HG03108 (cell line): ENCODE data around the gene EPS15.

Source experiments
- ATAC-seq: cut with Tn5 transposase; IDR thresholded peaks from one replicate; pipeline ENCODE4 v1.9.1; 2021; ENCODE audit warnings: moderate library complexity; ENCODE audit not compliant: unreplicated experiment

Gene EPS15

DNA sequence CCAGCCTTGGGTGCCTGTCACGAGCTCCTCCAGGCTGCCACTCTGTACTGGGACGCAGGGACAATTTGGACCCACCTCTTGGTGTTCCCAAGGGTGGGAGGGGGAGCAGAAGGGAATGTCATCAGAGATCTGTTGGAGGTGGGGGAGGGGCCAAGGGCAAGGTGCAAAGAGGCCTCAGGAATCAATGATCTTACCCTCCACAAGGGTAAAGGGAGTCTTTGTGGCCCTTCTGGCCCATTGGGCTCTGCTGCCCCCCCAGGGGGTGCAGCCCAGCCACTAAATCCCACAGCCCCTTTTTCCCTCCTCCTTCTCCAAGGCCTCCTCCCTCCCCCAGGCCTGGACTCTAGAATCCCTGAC lies 197.2 kb downstream of the EPS15 start:
- ATAC-seq = no peak

DNA sequence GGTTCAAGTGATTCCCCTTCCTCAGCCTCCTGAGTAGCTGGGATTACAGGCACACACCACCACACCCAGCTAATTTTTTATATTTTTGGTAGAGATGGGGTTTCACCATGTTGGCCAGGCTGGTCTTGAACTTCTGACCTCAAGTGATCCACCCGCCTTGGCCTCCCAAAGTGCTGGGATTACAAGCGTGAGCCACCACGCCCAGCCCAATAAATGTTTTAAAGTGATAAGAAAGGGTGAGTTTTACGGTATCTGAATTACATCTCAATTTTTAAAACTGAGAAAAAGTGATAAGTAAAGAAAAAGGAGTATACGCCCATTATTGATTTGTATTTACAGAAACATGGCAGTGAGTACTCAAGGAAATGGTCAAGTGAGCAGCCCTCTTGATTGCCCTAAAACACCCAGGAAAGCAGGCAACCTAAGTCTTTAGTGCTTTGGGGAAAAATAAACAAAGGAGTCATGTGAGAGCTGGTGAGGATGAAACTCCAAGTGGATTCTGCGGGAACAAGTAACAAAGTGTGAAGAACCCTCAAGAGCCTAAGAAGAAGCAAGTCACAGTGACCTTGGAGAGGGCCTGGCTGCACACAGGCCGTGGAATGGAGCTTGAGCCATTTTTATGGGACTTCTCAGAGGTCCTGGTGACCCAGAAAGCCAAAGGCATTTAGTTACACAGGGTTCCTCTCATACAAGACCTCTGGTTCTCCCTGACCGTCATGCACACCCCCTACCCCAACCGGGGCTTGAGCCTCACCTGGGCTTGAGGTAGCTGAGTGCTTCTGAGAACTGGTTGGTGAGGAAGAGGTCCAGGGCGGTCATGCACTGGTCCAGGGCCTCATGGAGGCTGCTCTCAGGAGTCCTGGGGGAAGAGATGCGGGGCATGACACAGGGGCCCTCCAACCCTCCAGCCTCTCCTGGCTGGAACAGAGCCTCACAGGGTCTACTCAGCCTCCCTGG lies 197.8 kb downstream of the EPS15 start:
- no peak for ATAC-seq

DNA sequence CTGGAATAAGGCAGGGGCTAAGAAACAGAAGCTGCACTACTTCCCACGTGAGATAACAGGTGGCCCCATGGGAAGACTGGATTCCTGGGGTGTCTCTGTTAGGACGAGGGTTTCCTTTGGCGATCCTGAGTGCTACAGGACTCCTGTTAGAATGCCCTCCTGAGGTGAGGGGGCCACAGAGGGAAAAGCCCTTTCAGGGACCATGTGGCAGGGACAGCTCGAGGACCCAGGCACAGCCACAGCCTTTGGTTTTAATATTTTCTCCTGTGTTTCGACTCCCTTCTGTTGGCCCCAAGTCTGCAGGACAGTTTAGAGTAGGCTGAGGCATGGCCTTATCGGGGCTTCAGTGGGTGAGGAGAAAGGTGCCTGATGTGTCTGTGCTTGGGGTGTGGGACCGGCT lies 201.3 kb downstream of the EPS15 start:
- no peak for ATAC-seq

DNA sequence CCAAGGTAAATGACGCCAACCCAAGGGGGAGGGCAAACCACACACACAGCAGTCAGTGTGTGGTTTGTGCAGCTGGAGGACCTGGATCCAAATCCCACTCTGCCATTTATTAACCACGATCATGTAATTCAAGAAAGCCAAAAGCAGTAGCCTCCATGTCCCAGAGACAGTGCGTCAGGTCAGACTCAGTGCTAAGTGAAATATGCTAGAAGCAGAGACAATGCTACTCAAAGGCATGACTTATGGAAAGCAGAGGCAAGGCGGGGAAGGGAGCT lies 202.3 kb downstream of the EPS15 start:
- no peak for ATAC-seq

DNA sequence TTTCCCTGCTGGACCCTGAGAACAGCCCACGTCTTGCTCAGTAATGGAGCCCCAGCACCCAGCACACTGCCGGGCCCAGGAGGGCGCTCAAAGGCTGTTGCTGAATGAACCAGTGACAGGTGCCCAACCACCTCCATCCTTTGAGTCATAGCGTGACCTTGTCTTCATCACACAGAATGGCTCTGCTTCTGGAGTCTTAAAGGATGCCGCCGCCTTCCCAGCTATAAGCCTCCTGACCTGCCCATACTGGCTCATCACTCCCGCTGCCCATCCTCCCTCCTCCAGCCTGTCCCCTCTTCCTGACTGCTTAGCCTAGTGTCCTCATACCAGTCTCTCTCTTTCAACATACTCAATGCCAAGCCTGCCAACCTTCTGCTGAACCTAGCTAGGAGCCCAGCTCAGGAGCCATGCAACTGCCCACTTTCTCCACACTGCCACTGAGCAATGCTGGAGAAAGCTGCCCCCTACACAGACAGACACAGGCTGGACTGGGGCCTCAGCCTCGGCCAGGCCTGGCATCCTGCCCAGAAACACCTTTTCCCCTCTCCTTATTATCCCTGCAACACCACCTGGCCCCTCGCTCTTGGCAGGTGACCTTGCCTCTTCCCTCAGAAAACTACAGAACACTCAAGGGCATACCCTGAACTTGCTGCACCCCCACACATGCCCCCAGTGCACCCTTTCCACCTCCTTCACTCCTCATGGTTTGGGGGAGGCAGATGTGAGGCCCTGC lies 202.8 kb downstream of the EPS15 start:
- ATAC-seq = no peak

DNA sequence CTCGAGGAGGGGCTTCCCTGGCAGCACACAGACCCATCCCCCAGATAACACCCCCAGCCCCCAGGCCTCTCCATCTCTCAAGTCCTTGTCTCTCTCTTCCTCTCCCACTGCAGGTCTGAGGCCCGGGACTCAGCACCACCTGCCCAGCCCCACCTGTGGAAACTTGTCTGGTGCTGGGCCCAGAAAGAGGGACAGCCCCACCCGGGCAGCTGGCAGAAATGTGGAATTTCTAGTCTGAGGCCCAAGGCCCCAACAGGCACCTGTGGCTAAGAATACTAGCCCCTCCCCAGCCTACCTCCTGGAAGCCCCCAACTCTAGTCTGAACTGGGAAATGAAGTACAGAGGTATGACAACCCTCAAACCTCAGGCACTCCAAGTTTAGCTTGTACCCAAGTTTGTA lies 204.1 kb downstream of the EPS15 start:
- ATAC-seq = no peak

DNA sequence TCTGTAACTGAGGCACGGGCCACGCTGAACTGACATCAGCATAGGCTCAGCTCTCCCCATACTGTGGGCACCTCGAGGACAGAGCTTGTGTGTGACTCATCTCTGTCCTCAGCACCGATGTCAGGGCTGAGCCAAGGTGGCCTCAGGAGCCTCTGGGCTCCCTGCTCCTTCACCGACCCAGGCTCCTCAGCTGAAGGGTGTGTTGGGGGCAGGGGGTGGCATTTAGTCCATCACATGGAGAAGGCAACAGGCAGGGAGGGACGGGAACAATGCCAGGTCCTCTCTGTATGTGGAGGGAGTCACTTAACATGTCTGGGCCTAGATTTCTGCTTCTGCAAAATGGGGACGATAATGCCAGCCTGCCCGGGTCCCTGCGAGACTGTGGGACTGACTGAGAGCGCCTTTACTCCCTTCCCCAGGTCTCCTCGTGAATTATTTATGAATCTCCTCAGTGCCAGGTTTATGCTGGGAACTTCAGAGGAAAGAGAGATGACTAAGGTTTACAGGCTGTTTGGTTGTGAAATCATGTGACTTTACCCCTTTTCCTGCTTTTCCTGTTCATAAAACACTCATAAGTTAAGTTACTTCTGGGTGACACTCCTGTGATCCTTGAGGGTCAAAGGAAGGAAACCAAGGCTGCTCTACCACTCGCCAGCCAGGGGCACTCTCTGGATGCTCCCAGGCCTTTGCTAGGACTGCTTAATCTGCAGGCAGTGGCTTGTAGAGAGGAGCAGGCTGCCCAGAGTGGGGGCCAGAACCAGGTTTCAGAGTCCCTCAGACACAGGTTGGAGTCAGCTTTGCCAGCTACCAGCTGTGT lies 204.9 kb downstream of the EPS15 start:
- no peak for ATAC-seq

DNA sequence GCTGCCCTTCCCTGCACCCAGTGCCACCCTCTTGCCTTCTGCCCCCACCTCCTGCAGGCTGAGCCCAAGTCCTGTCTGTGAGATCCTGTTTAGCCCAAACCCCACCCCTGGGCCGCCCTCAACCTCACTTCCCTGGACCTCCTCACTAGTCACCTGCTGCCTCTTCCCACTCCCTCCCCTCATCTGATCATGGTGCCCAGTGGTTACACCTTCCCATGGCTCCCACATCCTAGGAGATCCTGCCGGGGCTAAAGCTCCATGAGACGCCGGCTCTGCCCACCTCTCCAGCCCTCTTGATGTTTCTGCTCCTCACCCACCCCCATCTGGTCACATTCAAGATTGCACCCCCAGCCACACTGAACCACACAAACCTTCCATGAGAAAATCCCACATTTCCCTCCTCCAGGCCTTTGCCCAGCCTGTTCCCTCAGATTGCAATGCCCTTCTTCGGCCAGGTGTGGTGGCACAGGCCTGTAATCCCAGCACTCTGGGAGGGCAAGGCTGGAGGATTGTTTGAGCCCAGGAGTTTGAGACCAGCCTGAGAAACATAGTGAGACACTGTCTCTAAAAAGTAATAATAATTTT lies 205.7 kb downstream of the EPS15 start:
- no peak for ATAC-seq

DNA sequence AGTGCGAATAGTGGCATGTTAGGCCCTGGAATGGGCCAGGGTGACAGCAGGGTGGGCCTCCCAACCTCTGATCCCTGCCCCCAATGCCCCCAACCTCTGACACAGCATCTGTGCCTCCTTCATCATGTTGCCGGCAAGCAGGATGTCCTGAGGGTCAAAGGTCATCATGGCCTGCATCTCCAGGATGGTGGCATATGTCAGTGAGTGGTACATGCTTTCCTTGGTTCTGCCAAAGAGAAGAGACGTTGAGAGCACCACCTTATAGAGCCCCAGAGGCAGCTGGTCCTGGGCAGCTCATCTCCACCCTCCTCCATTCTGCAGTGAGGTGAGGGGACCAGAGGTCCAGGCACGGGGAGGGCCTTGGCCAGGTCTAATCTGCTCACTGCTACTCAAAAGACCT lies 206.3 kb downstream of the EPS15 start:
- ATAC-seq = no peak

DNA sequence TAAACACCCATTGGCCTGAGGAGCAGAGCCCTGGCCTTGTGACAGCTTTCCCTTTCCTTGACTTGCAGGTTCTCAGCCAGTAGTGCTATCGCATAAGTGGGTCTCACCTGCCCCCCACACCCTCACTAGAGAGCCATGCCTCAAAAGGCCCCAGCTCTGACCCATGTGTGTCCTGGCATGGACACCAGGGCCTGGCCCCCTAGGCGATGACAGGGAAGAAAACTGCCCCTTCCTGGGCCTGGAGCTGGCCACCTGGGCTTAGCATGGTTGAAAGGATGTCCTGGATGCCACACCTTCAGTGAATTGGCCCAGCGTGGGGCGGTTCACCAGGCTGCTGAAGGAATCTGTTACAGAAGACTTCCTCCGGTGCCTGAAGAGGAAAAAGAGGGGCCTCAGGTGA lies 207.2 kb downstream of the EPS15 start:
- no peak for ATAC-seq

DNA sequence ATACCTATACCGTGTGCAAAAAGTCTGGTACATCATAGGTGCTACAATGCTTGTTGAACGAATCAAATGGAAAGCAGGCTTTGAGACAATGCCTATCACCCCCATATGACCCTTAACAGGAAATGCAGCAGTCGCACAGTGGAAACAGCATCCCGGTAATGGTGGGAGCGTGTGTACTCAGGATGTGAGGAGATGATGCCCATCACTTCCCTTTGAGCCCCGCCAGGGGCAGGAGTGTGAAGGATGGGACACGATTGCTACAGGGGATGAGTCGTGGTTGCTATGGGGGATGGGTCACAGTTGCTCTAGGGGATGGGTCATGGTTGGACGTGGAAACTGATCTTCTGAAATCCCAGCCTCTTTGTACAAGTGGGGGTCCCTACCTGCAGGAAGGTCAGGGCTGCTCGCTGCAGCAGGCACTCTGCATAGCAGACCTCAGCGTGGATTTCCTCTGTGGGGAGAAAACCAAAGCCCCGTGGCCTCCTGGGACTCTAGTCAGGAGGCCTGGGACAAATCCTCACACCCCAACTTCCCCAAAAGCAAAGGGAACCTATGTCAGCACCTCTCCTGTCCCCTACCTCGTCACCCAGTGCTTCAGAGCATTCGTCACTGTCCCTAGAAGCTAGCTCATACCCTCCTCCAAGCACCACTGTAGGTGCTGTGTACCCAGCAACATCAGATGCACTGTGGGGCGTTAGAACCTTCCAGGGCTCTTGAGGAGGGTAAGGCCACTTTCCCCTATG lies 208.0 kb downstream of the EPS15 start:
- no peak for ATAC-seq

DNA sequence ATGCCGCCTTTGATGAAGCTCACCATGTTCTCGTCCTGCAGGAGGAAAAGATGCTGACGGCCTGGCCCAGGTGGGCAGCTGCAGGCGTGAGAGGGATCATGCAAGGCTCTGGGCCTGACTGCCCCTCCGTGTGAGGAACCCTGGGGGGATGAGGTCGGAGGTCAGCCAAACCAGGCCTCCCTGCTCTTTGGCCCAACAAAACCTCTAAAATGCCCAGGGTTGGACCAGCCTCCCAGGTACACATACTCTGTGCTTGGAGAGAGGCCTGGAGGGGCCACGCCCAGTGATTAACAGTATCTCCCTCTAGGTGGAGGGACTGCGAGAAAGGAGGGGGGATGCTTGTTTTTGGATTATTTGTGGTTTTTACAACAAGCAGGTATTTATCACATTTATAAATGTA lies 209.8 kb downstream of the EPS15 start:
- no peak for ATAC-seq

DNA sequence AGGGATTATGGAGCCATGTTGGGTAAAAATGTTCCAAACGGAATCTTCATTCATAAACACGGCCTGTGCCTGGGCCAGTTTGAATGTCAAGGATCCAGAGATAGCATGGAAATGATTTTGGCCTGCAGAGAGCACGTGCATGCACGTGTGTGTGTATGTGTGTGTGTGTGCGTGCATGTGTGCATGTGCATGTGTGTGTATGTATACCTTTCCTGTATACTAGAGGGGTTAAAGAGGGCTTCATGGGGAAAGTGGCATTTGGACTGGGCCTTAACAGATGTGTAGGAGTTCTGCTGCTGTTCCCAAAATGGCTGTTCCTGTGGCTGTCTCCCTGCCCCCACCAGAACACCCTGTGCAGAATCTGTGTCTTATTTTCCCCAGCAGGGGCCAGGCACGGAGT lies 210.4 kb downstream of the EPS15 start:
- ATAC-seq = no peak

DNA sequence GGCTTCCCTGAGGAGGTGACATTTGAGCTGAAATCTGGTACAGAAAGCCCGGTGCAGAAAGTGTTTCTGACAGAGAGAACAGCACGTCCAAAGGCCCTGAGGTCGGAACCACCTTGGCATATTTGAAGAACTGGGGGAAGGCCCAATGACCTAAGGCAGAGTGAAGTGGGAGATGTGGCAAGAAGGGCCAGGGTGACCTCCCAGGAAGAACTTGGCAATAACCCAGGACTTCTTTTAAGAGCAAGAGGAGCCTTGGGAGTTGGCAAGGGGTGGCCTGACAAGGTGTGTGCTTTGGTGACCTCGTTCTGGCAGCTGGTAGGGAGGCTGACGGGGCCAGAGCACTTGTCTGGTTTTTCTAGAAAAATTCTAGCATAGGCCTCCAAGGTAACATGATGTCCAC lies 212.1 kb downstream of the EPS15 start:
- ATAC-seq = no peak

DNA sequence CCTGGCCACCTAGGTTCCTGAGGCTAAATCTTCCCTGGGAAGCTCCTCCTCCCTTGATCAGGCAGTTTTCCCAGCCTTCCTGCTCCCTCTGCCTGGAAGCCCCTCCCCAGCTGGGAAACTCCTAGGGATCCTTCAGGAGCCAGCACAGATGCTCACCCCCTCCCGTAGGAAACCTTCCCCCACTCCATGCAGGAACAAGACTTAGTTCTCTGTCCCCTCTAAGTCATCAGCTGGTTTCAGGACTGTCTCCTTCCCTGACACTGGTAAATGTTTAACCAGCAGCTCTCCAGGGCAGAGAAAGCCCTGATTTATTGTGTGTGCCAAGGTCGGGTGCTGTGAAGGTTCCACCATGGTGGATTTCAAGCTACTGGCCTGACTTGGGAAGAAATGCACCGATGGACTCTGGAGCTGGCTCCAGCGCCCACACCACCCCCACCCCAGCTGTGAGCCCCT lies 213.7 kb downstream of the EPS15 start:
- no peak for ATAC-seq

DNA sequence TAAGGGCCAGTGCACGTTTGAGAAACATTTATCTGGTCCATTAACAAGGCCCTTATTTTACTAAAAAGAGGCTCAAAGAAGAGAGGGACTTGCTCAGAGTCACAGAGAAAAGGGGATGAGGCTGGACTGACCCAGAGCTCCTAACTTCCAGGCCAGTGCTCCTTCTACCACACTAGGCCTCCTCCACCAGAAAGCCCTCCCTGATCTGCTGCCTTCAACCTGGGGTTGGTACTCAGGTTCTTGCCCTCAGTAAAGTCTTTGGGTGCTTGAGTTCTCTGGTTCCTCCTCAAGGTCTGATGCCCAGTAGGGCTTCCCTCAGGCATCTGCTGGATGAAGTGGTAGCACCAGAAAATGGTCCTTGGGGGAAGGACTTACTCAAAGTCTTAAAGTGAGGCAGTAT lies 214.7 kb downstream of the EPS15 start:
- no peak for ATAC-seq
